ENCODE data around the gene ATP2B1.

DNA sequence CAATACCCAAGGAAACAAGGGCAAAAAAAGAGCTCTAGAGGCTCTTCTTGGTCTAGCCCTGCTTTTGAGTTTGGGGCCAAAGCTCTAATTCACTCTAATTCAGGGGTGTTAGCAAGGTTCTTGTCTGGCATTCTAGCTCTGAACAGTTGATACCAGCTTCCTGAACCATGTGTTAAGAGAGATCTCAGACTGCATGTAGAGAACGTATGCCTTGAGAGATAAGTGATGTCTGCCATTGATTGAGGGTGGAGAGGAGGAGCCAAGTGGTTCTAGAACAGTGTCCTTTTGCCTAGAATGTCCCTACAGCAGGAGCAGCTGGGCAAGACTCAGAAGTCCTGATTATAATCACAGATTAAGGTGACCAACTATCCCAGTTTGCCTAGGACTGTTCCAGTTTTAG lies 164.6 kb downstream of the ATP2B1 start:
- no peak for TF ChIP-seq CTCF (IDR thresholded peaks at IDR 0.05)
- no peak for TF ChIP-seq POLR2AphosphoS5 (IDR thresholded peaks at IDR 0.05; ENCODE audit: insufficient read depth in 1 of 2, low read depth in 1 of 2)
- TF ChIP-seq POLR2A (IDR thresholded peaks at IDR 0.05) = no peak
